Progenitor cell of endocrine pancreas (in vitro differentiated cells): ENCODE results near the gene TXNRD2. TPM values are rescaled to one million over a fixed set of nuclear protein-coding genes. Genes with fewer than 3 reads are reported as not detected.

Source experiments
- DNase-seq: peaks from one replicate; pipeline ENCODE4 v3.0.0; 2021; ENCODE audit warnings: low spot score; ENCODE audit not compliant: unreplicated experiment
- H3K27ac Mint-ChIP-seq: 2 replicates; pipeline ENCODE4 v1.8.0; 2021; ENCODE audit warnings: mild to moderate bottlenecking, moderate library complexity, mixed read lengths
- H3K27me3 Mint-ChIP-seq: 2 replicates; pipeline ENCODE4 v1.8.0; 2021; ENCODE audit warnings: mixed read lengths
- H3K36me3 Mint-ChIP-seq: 2 replicates; pipeline ENCODE4 v1.8.0; 2022; ENCODE audit warnings: mixed read lengths; ENCODE audit not compliant: insufficient read depth
- H3K4me1 Mint-ChIP-seq: 2 replicates; pipeline ENCODE4 v1.8.0; 2021; ENCODE audit warnings: low read depth, mixed read lengths
- H3K4me3 Mint-ChIP-seq: 2 replicates; pipeline ENCODE4 v1.8.0; 2021; ENCODE audit warnings: low read depth, mild to moderate bottlenecking, moderate library complexity, mixed read lengths
- H3K9me3 Mint-ChIP-seq: 2 replicates; pipeline ENCODE4 v1.8.0; 2021; ENCODE audit warnings: low read depth, mixed read lengths
- CTCF ChIP-seq: fragments of 200-600 bp; sonication (generic); IDR thresholded peaks from one replicate; pipeline ENCODE4 v1.5.0; 2021; ENCODE audit warnings: antibody characterized with exemption, mild to moderate bottlenecking; ENCODE audit not compliant: unreplicated experiment
- total RNA-seq: library from RNA; stranded (reverse); gene quantifications from 2 replicates; pipeline ENCODE4 v1.2.1, GENCODE V29; 2021

The TXNRD2 gene
- total RNA-seq, 1 donor from 2014 or later: 14.0 TPM

GRCh38 chr22:19854778-19855503 is 86.7 kb downstream of the TXNRD2 start, which contains the start of the genes GNB1L and RTL10:
TSS of gene GNB1L (minus strand) at chr22:19854874. CDS start at chr22:19821355, 33,519 bp downstream.
TSS of gene RTL10 (minus strand) at chr22:19854874. CDS start at chr22:19852261, 2,613 bp downstream.
- DNase-seq: peak; percentile 94
- H3K36me3 Mint-ChIP-seq: peaks cover 12% of the 10 kb centered on the region
- H3K9me3 Mint-ChIP-seq: peaks cover 5% of the 10 kb centered on the region
- TF ChIP-seq CTCF: peak; percentile 30
- no peaks in the 10 kb centered on the region for H3K27me3 Mint-ChIP-seq
- peaks cover 30% of the 10 kb centered on the region for H3K4me1 Mint-ChIP-seq
- peak within 1 kb of the TSS; percentile 95 for H3K27ac Mint-ChIP-seq
- peak within 1 kb of the TSS; percentile 91 for H3K4me3 Mint-ChIP-seq

GRCh38 chr22:19853879-19854777 is 87.5 kb downstream of the TXNRD2 start:
- Mint-ChIP-seq H3K27ac (peak overlapping the region; percentile 95), H3K36me3 (peaks cover 13% of the 10 kb centered on the region), H3K9me3 (no peaks in the 10 kb centered on the region), H3K27me3 (no peaks in the 10 kb centered on the region), H3K4me1 (peaks cover 35% of the 10 kb centered on the region), H3K4me3 (peak overlapping the region; percentile 91)
- no peak for DNase-seq
- no peak for TF ChIP-seq CTCF

- Mint-ChIP-seq H3K27ac (peak overlapping the region; percentile 95), H3K36me3 (peaks cover 13% of the 10 kb centered on the region), H3K4me1 (peaks cover 37% of the 10 kb centered on the region), H3K4me3 (peak overlapping the region; percentile 91), H3K9me3 (no peaks in the 10 kb centered on the region), H3K27me3 (no peaks in the 10 kb centered on the region)
- no peak for TF ChIP-seq CTCF
- no peak for DNase-seq
Observed at GRCh38 chr22:19853058-19853878, 88.3 kb downstream of the TXNRD2 start.

GRCh38 chr22:19852177-19852781 is 89.3 kb downstream of the TXNRD2 start:
- Mint-ChIP-seq H3K27ac (no peak overlapping the region), H3K4me3 (peak overlapping the region; percentile 91), H3K36me3 (peaks cover 13% of the 10 kb centered on the region), H3K4me1 (peaks cover 37% of the 10 kb centered on the region), H3K9me3 (no peaks in the 10 kb centered on the region), H3K27me3 (no peaks in the 10 kb centered on the region)
- TF ChIP-seq CTCF: no peak
- DNase-seq: no peak
